Activated CD4-positive, alpha-beta T cell treated with anti-CD3 and anti-CD28 coated beads for 36 hours (primary cell): ENCODE results near the gene RAB27A. TPM values are rescaled to one million over a fixed set of nuclear protein-coding genes. Genes with fewer than 3 reads are reported as not detected.
A peak's percentile ranks its signal among the peaks of the same experiment; 100 is the strongest.
"Not testable (repeated sequence)": the region's sequence is repeated elsewhere in the genome, so short reads cannot be mapped to it uniquely, and the experiment has no call there.

ENCODE experiments used
- ATAC-seq: fragments of 200-7000 bp; cut with Tn5 transposase; one replicate; pipeline ENCODE4 v1.10.0; 2021; ENCODE audit warnings: mild to moderate bottlenecking, moderate library complexity
- CTCF ChIA-PET: fragments of 350-600 bp; sonication (Branson Sonifier 250); formaldehyde crosslinking; loops from one replicate; lab custom pipeline; 2021; ENCODE audit warnings: antibody characterized with exemption; lab: Charles Lee
- POLR2A ChIA-PET: fragments of 350-600 bp; sonication (Branson Sonifier 250); formaldehyde crosslinking; loops from one replicate; lab custom pipeline; 2021; ENCODE audit warnings: antibody characterized with exemption, inconsistent platforms; lab: Charles Lee
- DNase-seq: peaks from one replicate; pipeline ENCODE4 v3.0.0-alpha.2; 2020
- H3K27ac Mint-ChIP-seq: one replicate; pipeline ENCODE4 v1.8.0; 2021; ENCODE audit warnings: mixed read lengths
- H3K27me3 Mint-ChIP-seq: one replicate; pipeline ENCODE4 v1.8.0; 2021; ENCODE audit warnings: mixed read lengths
- H3K36me3 Mint-ChIP-seq: one replicate; pipeline ENCODE4 v1.8.0; 2021; ENCODE audit warnings: low read depth, mixed read lengths
- H3K4me1 Mint-ChIP-seq: one replicate; pipeline ENCODE4 v1.8.0; 2021; ENCODE audit warnings: mixed read lengths
- H3K4me3 Mint-ChIP-seq: one replicate; pipeline ENCODE4 v1.8.0; 2021; ENCODE audit warnings: mild to moderate bottlenecking, moderate library complexity, mixed read lengths
- H3K9me3 Mint-ChIP-seq: one replicate; pipeline ENCODE4 v1.8.0; 2021; ENCODE audit warnings: low read depth, mixed read lengths
- intact Hi-C, 2 experiments: fragments of 100-400 bp; cut with DNase I in 1 of 2; cut with micrococcal nuclease in 1 of 2; formaldehyde crosslinking; loops; one replicate each; pipeline versions ENCODE4 v1.14.2 to v1.15.1; 2022 to 2024; cut with DNase I, micrococcal nuclease
- total RNA-seq, 2 experiments: library from RNA; stranded (reverse); gene quantifications; one replicate each; pipeline ENCODE4 v1.2.3, GENCODE V29; 2021

The RAB27A gene
- total RNA-seq, 2 experiments from 2014 or later = 111 to 129 TPM

DNA sequence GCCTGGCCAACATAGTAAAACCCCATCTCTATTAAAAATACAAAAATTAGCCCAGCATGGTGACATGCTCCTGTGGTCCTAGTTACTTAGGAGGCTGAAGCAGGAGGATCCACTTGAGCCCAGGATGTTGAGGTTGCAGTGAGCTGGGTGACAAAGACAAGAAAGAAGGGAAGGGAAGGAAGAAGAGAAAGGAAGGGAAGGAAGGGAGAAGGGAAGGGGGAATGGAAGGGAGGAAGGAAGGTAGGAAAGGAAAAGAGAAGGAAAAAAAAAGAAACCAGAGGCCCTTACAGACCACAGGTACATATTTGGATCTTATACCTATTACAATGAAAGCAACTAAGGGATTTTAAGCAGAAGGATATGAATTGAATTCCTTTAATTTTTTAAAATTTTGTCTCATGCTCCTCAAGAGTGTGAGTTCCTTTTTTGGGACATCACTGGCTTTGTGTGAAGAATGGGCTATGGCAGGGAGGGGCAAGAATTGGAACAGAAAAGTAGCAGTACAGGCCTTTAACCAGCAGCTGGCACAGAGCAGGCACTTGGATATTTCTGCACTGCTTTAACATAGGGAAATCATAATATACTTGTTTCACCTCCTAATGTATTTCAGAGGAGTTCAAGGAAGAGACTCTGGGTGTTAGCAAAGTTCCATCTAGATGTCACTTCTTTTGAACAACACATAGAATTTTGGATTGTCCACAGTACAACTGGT lies 7.9 kb downstream of the RAB27A start:
- no peak for DNase-seq
- Mint-ChIP-seq H3K36me3 (peaks cover 55% of the 10 kb centered on the region), H3K27me3 (no peaks in the 10 kb centered on the region), H3K9me3 (no peaks in the 10 kb centered on the region), H3K4me1 (peaks cover 97% of the 10 kb centered on the region), H3K4me3 (no peak overlapping the region), H3K27ac (peak overlapping the region; percentile 85)
- intact Hi-C loops = no loop called here
- POLR2A ChIA-PET = interaction anchor here (0.7 to 1.1 kb wide), 3 partner anchors 14 to 62 kb away, joined by 3 to 4 read pairs (median 3); no protein-coding TSS in a partner anchor
- CTCF ChIA-PET = interaction anchor here (0.6 to 1.7 kb wide), 10 partner anchors 10 to 158 kb away, joined by 3 to 5 read pairs (median 3); no protein-coding TSS in a partner anchor
- ATAC-seq = no peak

GRCh38 chr15:55280589-55280988 lies 9.0 kb downstream of the RAB27A start:
- intact Hi-C loops = loop anchor here (1.0 kb wide), 3 partner anchors 9 to 59 kb away; partner anchors contain the start of gene RAB27A (in 2 of the 2)
- ChIA-PET POLR2A (interaction anchor here (1.0 to 1.5 kb wide), 4 partner anchors 13 to 84 kb away, joined by 3 to 4 read pairs (median 3); partner anchors contain the start of gene RSL24D1), CTCF (interaction anchor here (1.0 kb wide), 1 partner anchor 83 kb away, joined by 3 read pairs; no protein-coding TSS in a partner anchor)
- DNase-seq = peak; percentile 68
- Mint-ChIP-seq H3K4me1 (peaks cover 95% of the 10 kb centered on the region), H3K27ac (peak overlapping the region; percentile 88), H3K36me3 (peaks cover 48% of the 10 kb centered on the region)
- H3K9me3 Mint-ChIP-seq, ATAC-seq, H3K4me3 Mint-ChIP-seq, H3K27me3 Mint-ChIP-seq: not testable (repeated sequence)

- Mint-ChIP-seq H3K27ac (peak overlapping the region; percentile 95), H3K36me3 (peaks cover 47% of the 10 kb centered on the region), H3K4me3 (peak overlapping the region; percentile 45), H3K4me1 (peaks cover 95% of the 10 kb centered on the region), H3K9me3 (no peaks in the 10 kb centered on the region), H3K27me3 (no peaks in the 10 kb centered on the region)
- CTCF ChIA-PET = interaction anchor here (1.4 to 1.6 kb wide), 2 partner anchors 43 to 62 kb away, joined by 3 to 4 read pairs; no protein-coding TSS in a partner anchor
- POLR2A ChIA-PET = interaction anchor here (1.0 to 1.5 kb wide), 4 partner anchors 12 to 83 kb away, joined by 3 to 4 read pairs (median 3); partner anchors contain the start of gene RSL24D1
- intact Hi-C loops = loop anchor here (1.0 kb wide), 4 partner anchors 9 to 59 kb away; partner anchors contain the start of gene RAB27A (in 2 of the 2)
- ATAC-seq = peak; percentile 78
- peak; percentile 73 for DNase-seq
Measured at GRCh38 chr15:55279746-55280351, 9.8 kb downstream of the RAB27A start.

DNA sequence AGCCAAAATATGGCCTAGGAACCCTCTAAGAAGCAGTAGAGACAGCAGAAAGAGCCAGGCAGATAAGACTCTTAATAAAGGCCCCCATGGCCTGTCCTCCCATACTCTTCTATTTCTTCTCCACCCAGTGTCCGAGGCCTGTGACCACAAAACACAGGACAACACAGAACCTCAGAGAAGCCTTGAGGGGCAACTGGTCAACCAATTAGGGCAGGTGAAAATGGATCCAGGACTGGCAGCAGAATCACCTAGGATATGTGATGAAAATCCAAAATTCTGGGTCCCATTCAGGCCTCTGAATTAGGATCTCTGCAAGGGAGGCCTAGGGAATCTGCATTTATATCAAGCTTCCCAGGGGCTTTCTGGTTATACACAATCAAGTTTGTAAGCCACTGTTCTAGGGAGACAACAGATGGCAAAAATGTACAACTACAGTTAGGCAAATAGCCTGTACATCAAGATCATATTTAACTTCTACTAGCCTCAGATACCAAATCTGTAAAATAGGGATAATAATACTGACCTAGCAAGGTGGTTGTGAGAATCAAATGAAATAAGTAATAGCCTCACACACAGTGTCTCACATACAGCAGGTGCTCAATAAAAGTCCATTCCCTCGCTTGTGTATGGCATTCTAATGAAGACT lies 10.4 kb downstream of the RAB27A start:
- intact Hi-C loops = loop anchor here in 1 of 2 experiments (1.0 kb wide), 1 partner anchor 42 kb away; no protein-coding TSS in a partner anchor
- H3K36me3 Mint-ChIP-seq = peaks cover 46% of the 10 kb centered on the region
- CTCF ChIA-PET = interaction anchor here (1.4 to 1.6 kb wide), 2 partner anchors 42 to 61 kb away, joined by 3 to 4 read pairs; no protein-coding TSS in a partner anchor

GRCh38 chr15:55277715-55278114 lies 11.9 kb downstream of the RAB27A start:
- H3K27ac Mint-ChIP-seq = peak overlapping the region; percentile 95
- ATAC-seq (no peak), DNase-seq (no peak)
- peaks cover 53% of the 10 kb centered on the region for H3K36me3 Mint-ChIP-seq
- no peaks in the 10 kb centered on the region for H3K9me3 Mint-ChIP-seq
- no peaks in the 10 kb centered on the region for H3K27me3 Mint-ChIP-seq
- intact Hi-C loops = loop anchor here in 1 of 2 experiments (1.0 kb wide), 1 partner anchor 35 kb away; no protein-coding TSS in a partner anchor
- POLR2A ChIA-PET = interaction anchor here (0.7 kb wide), 1 partner anchor 37 kb away, joined by 3 read pairs; no protein-coding TSS in a partner anchor
- H3K4me3 Mint-ChIP-seq = peak overlapping the region; percentile 21
- CTCF ChIA-PET = interaction anchor here (1.2 to 2.0 kb wide), 3 partner anchors 9 to 162 kb away, joined by 3 to 6 read pairs (median 5); no protein-coding TSS in a partner anchor
- H3K4me1 Mint-ChIP-seq = peaks cover 86% of the 10 kb centered on the region

More for the DNA sequence above, 10.4 kb downstream of the RAB27A start:
- Mint-ChIP-seq H3K4me1 (peaks cover 89% of the 10 kb centered on the region), H3K9me3 (no peaks in the 10 kb centered on the region), H3K4me3 (peak overlapping the region; percentile 45), H3K27me3 (no peaks in the 10 kb centered on the region), H3K27ac (peak overlapping the region; percentile 95)
- ATAC-seq (no peak), DNase-seq (no peak)
- POLR2A ChIA-PET = interaction anchor here (1.4 to 1.5 kb wide), 2 partner anchors 41 to 82 kb away, joined by 3 to 4 read pairs; partner anchors contain the start of gene RSL24D1

DNA sequence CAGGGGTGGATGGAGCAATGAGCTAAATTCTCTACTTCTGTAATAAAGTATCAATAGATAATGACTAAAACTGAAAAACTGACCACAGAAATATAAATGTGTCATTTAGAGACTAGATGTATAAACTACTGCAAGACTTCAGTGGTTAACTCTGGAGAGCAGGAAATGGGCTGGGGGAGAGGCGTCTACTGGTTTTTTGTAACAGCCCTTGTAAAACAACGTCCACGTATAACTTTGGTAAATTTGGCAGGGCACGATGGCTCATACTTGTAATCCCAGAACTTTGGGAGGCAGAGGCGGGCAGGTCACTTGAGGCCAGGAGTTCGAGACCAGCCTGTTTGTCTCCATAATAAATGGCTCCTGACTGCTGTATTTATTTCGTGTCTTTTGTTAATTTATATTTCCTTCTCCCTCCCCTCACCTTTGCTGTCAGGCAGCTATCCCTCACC lies 12.5 kb downstream of the RAB27A start:
- ATAC-seq (peak; percentile 54), DNase-seq (peak; percentile 75)
- ChIA-PET POLR2A (interaction anchor here (0.7 to 1.0 kb wide), 5 partner anchors 10 to 59 kb away, joined by 3 to 4 read pairs (median 3); partner anchors contain the start of genes PIGB and PIGBOS1), CTCF (interaction anchor here (1.2 to 2.0 kb wide), 4 partner anchors 8 to 163 kb away, joined by 3 to 6 read pairs (median 5); no protein-coding TSS in a partner anchor)
- Mint-ChIP-seq H3K36me3 (peaks cover 54% of the 10 kb centered on the region), H3K27ac (peak overlapping the region; percentile 95), H3K4me1 (peaks cover 84% of the 10 kb centered on the region), H3K9me3 (no peaks in the 10 kb centered on the region), H3K4me3 (peak overlapping the region; percentile 21), H3K27me3 (no peaks in the 10 kb centered on the region)
- intact Hi-C loops = loop anchor here in 1 of 2 experiments (1.0 kb wide), 1 partner anchor 35 kb away; no protein-coding TSS in a partner anchor

DNA sequence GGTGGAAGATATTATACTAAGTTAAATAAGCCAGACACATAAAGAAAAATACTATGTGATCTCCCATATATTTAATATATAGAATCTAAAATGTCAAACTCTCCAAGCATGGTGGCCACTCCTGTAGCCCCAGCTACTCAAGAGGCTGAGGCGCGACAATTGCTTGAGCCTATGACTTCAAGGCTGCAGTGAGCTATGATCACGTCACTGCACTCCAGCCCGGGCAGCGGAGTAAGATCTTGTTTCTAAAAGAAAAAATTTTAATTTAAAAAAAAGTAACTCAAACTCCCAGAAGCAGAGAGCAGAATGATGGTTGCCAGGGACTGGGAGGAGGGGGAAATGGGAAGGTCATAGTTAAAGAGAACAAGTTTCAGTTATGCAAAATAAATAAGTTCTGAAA lies 13.3 kb downstream of the RAB27A start:
- H3K27me3 Mint-ChIP-seq = no peaks in the 10 kb centered on the region
- H3K36me3 Mint-ChIP-seq = peaks cover 53% of the 10 kb centered on the region
- ATAC-seq (no peak), DNase-seq (no peak)
- no peaks in the 10 kb centered on the region for H3K9me3 Mint-ChIP-seq
- peak overlapping the region; percentile 95 for H3K27ac Mint-ChIP-seq
- POLR2A ChIA-PET = interaction anchor here (0.9 to 1.0 kb wide), 4 partner anchors 9 to 58 kb away, joined by 3 to 4 read pairs (median 4); partner anchors contain the start of genes PIGB and PIGBOS1
- no peak overlapping the region for H3K4me3 Mint-ChIP-seq
- CTCF ChIA-PET = interaction anchor here (0.7 to 2.0 kb wide), 6 partner anchors 7 to 598 kb away, joined by 3 to 6 read pairs (median 4); no protein-coding TSS in a partner anchor
- intact Hi-C loops = no loop called here
- H3K4me1 Mint-ChIP-seq = peaks cover 82% of the 10 kb centered on the region

- no peaks in the 10 kb centered on the region for H3K9me3 Mint-ChIP-seq
- ATAC-seq (peak; percentile 13), DNase-seq (peak; percentile 30)
- ChIA-PET POLR2A (no interaction called here), CTCF (interaction anchor here (0.8 to 2.6 kb wide), 6 partner anchors 11 to 73 kb away, joined by 3 to 5 read pairs (median 3); partner anchors contain the start of gene RSL24D1)
- peak overlapping the region; percentile 60 for H3K27ac Mint-ChIP-seq
- intact Hi-C loops = no loop called here
- no peaks in the 10 kb centered on the region for H3K27me3 Mint-ChIP-seq
- H3K36me3 Mint-ChIP-seq = peaks cover 77% of the 10 kb centered on the region
- H3K4me1 Mint-ChIP-seq = peaks cover 80% of the 10 kb centered on the region
- H3K4me3 Mint-ChIP-seq = no peak overlapping the region
Measured at GRCh38 chr15:55270291-55270690, 19.3 kb downstream of the RAB27A start.

- CTCF ChIA-PET = interaction anchor here (0.8 to 1.5 kb wide), 3 partner anchors 9 to 27 kb away, joined by 3 to 6 read pairs (median 4); no protein-coding TSS in a partner anchor
- Mint-ChIP-seq H3K9me3 (no peaks in the 10 kb centered on the region), H3K4me1 (peaks cover 66% of the 10 kb centered on the region), H3K27me3 (no peaks in the 10 kb centered on the region), H3K27ac (peak overlapping the region; percentile 98), H3K4me3 (peak overlapping the region; percentile 70), H3K36me3 (peaks cover 74% of the 10 kb centered on the region)
- POLR2A ChIA-PET = interaction anchor here (1.0 to 1.4 kb wide), 3 partner anchors 8 to 23 kb away, joined by 3 to 4 read pairs (median 4); no protein-coding TSS in a partner anchor
- no peak for DNase-seq
- no peak for ATAC-seq
- intact Hi-C loops = no loop called here
Measured at GRCh38 chr15:55268176-55268695, 21.4 kb downstream of the RAB27A start.
